Stimulated activated naive CD8-positive, alpha-beta T cell treated with anti-CD3 and anti-CD28 coated beads, Interleukin-15, Interleukin-2, amounts not matched to agents 100 ng/mL and 50 ng/mL, for 24 hours (primary cell): ENCODE measurements around the gene DDX41.
A peak's percentile ranks its signal among the peaks of the same experiment; 100 is the strongest.

Experiments used
- H3K27ac Mint-ChIP-seq: one replicate; pipeline ENCODE4 v1.8.0; 2021; ENCODE audit warnings: mild to moderate bottlenecking, mixed read lengths
- H3K27me3 Mint-ChIP-seq: one replicate; pipeline ENCODE4 v1.8.0; 2021; ENCODE audit warnings: mixed read lengths
- H3K36me3 Mint-ChIP-seq: one replicate; pipeline ENCODE4 v1.8.0; 2021; ENCODE audit warnings: low read depth, mixed read lengths
- H3K4me1 Mint-ChIP-seq: one replicate; pipeline ENCODE4 v1.8.0; 2021; ENCODE audit warnings: low read depth, mixed read lengths
- H3K4me3 Mint-ChIP-seq: one replicate; pipeline ENCODE4 v1.8.0; 2021; ENCODE audit warnings: mild to moderate bottlenecking, mixed read lengths
- H3K9me3 Mint-ChIP-seq: one replicate; pipeline ENCODE4 v1.8.0; 2021; ENCODE audit warnings: mixed read lengths

Gene DDX41

GRCh38 chr5:177468685-177469628 is 47.8 kb downstream of the DDX41 start:
- Mint-ChIP-seq H3K4me3 (no peak overlapping the region), H3K27ac (no peak overlapping the region), H3K9me3 (no peaks in the 10 kb centered on the region), H3K4me1 (peaks cover 23% of the 10 kb centered on the region), H3K36me3 (peaks cover 26% of the 10 kb centered on the region), H3K27me3 (no peaks in the 10 kb centered on the region)

GRCh38 chr5:177468329-177468684 is 48.5 kb downstream of the DDX41 start:
- no peaks in the 10 kb centered on the region for H3K27me3 Mint-ChIP-seq
- H3K4me1 Mint-ChIP-seq = peaks cover 21% of the 10 kb centered on the region
- H3K4me3 Mint-ChIP-seq = no peak overlapping the region
- H3K27ac Mint-ChIP-seq = no peak overlapping the region
- peaks cover 29% of the 10 kb centered on the region for H3K36me3 Mint-ChIP-seq
- H3K9me3 Mint-ChIP-seq = no peaks in the 10 kb centered on the region

GRCh38 chr5:177467436-177467835 is 49.3 kb downstream of the DDX41 start:
- Mint-ChIP-seq H3K4me3 (no peak overlapping the region), H3K27ac (no peak overlapping the region), H3K4me1 (peaks cover 27% of the 10 kb centered on the region), H3K27me3 (no peaks in the 10 kb centered on the region), H3K36me3 (peaks cover 29% of the 10 kb centered on the region), H3K9me3 (no peaks in the 10 kb centered on the region)

GRCh38 chr5:177466861-177467260 is 49.9 kb downstream of the DDX41 start:
- H3K27me3 Mint-ChIP-seq = no peaks in the 10 kb centered on the region
- no peak overlapping the region for H3K4me3 Mint-ChIP-seq
- H3K4me1 Mint-ChIP-seq = peaks cover 29% of the 10 kb centered on the region
- H3K36me3 Mint-ChIP-seq = peaks cover 29% of the 10 kb centered on the region
- H3K9me3 Mint-ChIP-seq = no peaks in the 10 kb centered on the region
- H3K27ac Mint-ChIP-seq = no peak overlapping the region

DNA sequence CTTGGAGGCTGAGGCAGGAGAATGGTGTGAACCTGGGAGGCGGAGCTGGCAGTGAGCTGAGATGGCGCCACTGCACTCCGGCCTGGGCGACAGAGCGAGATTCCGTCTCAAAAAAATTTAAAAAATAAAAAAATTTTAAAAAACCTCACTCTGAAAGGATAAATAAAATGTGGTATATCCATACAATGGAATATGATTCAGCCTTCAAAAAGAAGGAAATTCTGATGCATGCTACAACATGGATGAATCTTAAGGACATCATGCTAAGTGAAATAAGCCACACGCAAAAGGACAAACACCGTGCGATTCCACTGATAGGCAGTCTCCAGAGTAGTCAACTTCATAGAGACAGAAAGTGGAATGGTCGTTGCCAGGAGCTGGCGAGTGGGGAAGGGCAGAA is 51.7 kb downstream of the DDX41 start:
- Mint-ChIP-seq H3K27me3 (no peaks in the 10 kb centered on the region), H3K9me3 (no peaks in the 10 kb centered on the region), H3K4me1 (peaks cover 13% of the 10 kb centered on the region), H3K4me3 (no peak overlapping the region), H3K36me3 (peaks cover 35% of the 10 kb centered on the region), H3K27ac (no peak overlapping the region)

DNA sequence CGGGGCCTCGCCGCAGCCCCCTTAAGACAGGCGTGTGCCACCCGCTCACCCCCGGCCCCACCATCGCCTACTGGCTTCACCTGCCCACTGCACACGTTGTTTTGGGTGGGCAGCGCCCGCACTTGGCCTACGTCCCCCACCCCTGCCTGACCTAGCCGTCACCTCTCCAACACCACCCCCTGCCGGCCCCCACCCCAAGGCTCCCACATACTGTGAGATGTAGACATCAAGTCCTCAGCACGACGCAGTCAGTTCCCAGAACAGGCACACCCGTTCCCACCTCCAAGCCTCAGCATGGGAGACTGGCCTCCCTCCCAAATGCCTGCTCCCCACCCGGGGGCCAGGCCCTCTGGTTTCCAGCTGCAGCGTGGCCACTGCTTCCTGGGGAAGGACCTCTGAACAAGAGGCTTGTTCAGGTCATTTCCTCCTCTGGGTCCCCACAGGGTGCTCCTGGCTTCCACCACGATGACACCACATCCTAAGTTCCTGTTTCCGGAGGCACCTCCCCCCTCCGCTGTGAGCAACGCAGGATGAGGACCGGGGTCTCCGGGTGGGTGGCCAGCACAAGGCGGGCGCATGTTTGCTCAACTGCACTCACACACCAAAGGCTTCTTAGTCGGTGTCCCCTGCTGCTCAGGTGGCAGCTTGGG is 54.6 kb downstream of the DDX41 start:
- H3K27ac Mint-ChIP-seq = peak overlapping the region; percentile 59
- no peaks in the 10 kb centered on the region for H3K9me3 Mint-ChIP-seq
- peaks cover 29% of the 10 kb centered on the region for H3K36me3 Mint-ChIP-seq
- peaks cover 16% of the 10 kb centered on the region for H3K4me1 Mint-ChIP-seq
- no peaks in the 10 kb centered on the region for H3K27me3 Mint-ChIP-seq
- H3K4me3 Mint-ChIP-seq = no peak overlapping the region
